ENCODE measurements around the gene ICA1L. TPM values are rescaled to one million over a fixed set of nuclear protein-coding genes. Genes with fewer than 3 reads are reported as not detected.

ICA1L gene
- total and polyA plus RNA-seq, 2 of the 8 experiments (the other 6 are each of a cell fraction or from before 2014, with no cell fraction given), result 1.1 to 3.4 TPM

DNA sequence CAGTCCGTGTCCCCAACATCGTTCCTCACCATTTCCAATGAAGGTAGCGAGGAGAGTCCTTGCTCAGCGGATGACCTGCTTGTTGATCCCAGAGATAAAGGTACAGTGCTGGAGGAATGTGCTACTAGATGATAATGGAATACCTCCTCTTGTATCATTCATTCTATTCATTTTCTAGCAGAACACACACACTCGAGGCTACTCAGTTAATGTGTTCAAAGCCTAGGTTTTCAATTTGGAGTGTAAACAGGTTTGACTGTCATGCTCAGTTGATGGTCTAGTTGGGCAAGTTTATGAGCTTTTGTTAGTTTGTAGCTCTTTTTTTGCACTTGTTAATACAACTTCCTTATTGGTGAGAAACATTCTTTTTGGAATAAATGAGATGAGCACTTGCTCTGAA, 114.2 kb downstream of the ICA1L start:
- no peak for TF ChIP-seq ASH2L (IDR thresholded peaks at IDR 0.05; ENCODE audit: low read length)
- TF ChIP-seq CHD1 (IDR thresholded peaks at IDR 0.05; ENCODE audit: low read depth, low read length), result no peak
- TF ChIP-seq, protein P1, sequence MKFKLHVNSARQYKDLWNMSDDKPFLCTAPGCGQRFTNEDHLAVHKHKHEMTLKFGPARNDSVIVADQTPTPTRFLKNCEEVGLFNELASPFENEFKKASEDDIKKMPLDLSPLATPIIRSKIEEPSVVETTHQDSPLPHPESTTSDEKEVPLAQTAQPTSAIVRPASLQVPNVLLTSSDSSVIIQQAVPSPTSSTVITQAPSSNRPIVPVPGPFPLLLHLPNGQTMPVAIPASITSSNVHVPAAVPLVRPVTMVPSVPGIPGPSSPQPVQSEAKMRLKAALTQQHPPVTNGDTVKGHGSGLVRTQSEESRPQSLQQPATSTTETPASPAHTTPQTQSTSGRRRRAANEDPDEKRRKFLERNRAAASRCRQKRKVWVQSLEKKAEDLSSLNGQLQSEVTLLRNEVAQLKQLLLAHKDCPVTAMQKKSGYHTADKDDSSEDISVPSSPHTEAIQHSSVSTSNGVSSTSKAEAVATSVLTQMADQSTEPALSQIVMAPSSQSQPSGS (IDR thresholded peaks at IDR 0.05; ENCODE audit: low read length), result no peak
- no peak for TF ChIP-seq EZH2 (IDR thresholded peaks at IDR 0.05; ENCODE audit: low read depth, low read length, severe bottlenecking)
- TF ChIP-seq BCL11A (IDR thresholded peaks at IDR 0.05; ENCODE audit: low read depth in 2 of 2, low read length in 2 of 2), result no peak
- TF ChIP-seq GABPA (IDR thresholded peaks at IDR 0.05; ENCODE audit: borderline replicate concordance, insufficient read depth, low read length), result no peak
- TF ChIP-seq RBBP5 (IDR thresholded peaks at IDR 0.05; ENCODE audit: borderline replicate concordance, low read depth, low read length), result no peak
- H3K23me2 ChIP-seq (ENCODE audit: low read depth, low read length), result no peaks in the 10 kb centered on the region
- no peak overlapping the region for H3K56ac ChIP-seq (replicated peaks; ENCODE audit: insufficient read length, low read depth, low read length)
- no peak overlapping the region for H3K4ac ChIP-seq (replicated peaks; ENCODE audit: insufficient read length, low read depth, low read length)
- H2BK5ac ChIP-seq (ENCODE audit: low read depth, low read length), result no peak overlapping the region
- no peaks in the 10 kb centered on the region for H3K79me1 ChIP-seq (ENCODE audit: low read depth, low read length)
- 88% methylated on average over 5 of the region's 5 CpGs; no CpG with 5 or more reads in 1 of the 2 experiments for WGBS, 2 experiments (ENCODE audit: extremely low coverage in 1 of 2, insufficient coverage in 1 of 2, insufficient read length in 1 of 2, insufficient replicate concordance in 2 of 2, low coverage in 1 of 2, low lambda C conversion rate in 2 of 2, missing lambda C conversion rate in 1 of 2)
- H3K4me1 ChIP-seq (replicated peaks in 1 of 4; ENCODE audit: control insufficient read depth in 3 of 4, insufficient read depth in 4 of 4, low read length in 3 of 4), result no peaks in the 10 kb centered on the region
- no peak overlapping the region for H4K8ac ChIP-seq (ENCODE audit: extremely low read depth, insufficient read depth, low read length)
- no peak for FAIRE-seq
- no peak for DNase-seq (ENCODE audit: low read depth in 1 of 2, low spot score in 2 of 2)
- no peak overlapping the region for H4K5ac ChIP-seq (ENCODE audit: insufficient read length, low read depth, low read length)
- H3K27ac ChIP-seq (ENCODE audit: low read depth, low read length), result no peak overlapping the region
- H3K18ac ChIP-seq (ENCODE audit: extremely low read depth, low read length), result no peak overlapping the region
- H3K23ac ChIP-seq (ENCODE audit: insufficient read length), result no peak overlapping the region
- CTCF ChIA-PET (ENCODE audit: partially characterized antibody), result interaction anchor here (0.9 to 2.8 kb wide), 2 partner anchors 10 to 168 kb away, joined by 3 to 10 read pairs; no protein-coding TSS in a partner anchor
- POLR2A ChIA-PET (ENCODE audit: partially characterized antibody), result no interaction called here
- no peaks in the 10 kb centered on the region for H3K27me3 ChIP-seq (replicated peaks in 1 of 4; ENCODE audit: control insufficient read depth in 3 of 4, extremely low read depth in 1 of 4, insufficient read depth in 3 of 4, low read length in 3 of 4)
- peaks cover 0 to 2% of the 10 kb centered on the region in 2 experiments for H4K20me1 ChIP-seq (replicated peaks in 1 of 2; ENCODE audit: control insufficient read depth in 1 of 2, insufficient read depth in 2 of 2, low read length in 2 of 2)
- no peak overlapping the region for H2BK15ac ChIP-seq (ENCODE audit: low read length)
- no peak overlapping the region for H4K91ac ChIP-seq (replicated peaks; ENCODE audit: insufficient read length, low read length)
- H3K79me2 ChIP-seq (ENCODE audit: control insufficient read depth in 1 of 2, insufficient read depth in 2 of 2, low read length in 2 of 2), result no peaks in the 10 kb centered on the region
- H2AFZ ChIP-seq (ENCODE audit: low read length), result no peak overlapping the region
- H3K4me3 ChIP-seq (ENCODE audit: extremely low read depth in 1 of 4, insufficient read depth in 2 of 4, low read depth in 3 of 4, low read length in 4 of 4), result no peak overlapping the region
- H3K36me3 ChIP-seq (ENCODE audit: control insufficient read depth in 2 of 4, insufficient read depth in 4 of 4, low read length in 3 of 4), result peaks cover 2 to 31% (median 10%) of the 10 kb centered on the region in 4 experiments; a peak in 6 of 8 replicates
- H3K9ac ChIP-seq (replicated peaks in 1 of 4; ENCODE audit: extremely low read depth in 1 of 4, low read depth in 3 of 4, low read length in 3 of 4), result no peak overlapping the region
- H3K9me3 ChIP-seq (ENCODE audit: insufficient read depth in 2 of 2, low read depth in 1 of 2, low read length in 1 of 2), result no peaks in the 10 kb centered on the region
- no peak overlapping the region for H2BK12ac ChIP-seq (ENCODE audit: low read depth, low read length)
- no peak overlapping the region for H2BK120ac ChIP-seq (replicated peaks; ENCODE audit: low read depth, low read length)
- H3K4me2 ChIP-seq (ENCODE audit: insufficient read depth in 1 of 2, low read depth in 2 of 2, low read length in 2 of 2), result no peak overlapping the region
- no peak overlapping the region for H3K14ac ChIP-seq (ENCODE audit: insufficient read length)
- H2BK20ac ChIP-seq (ENCODE audit: low read length), result no peak overlapping the region
- no peak overlapping the region for H2AK5ac ChIP-seq (ENCODE audit: low read depth, low read length)
